GM12874 (cell line): ENCODE data around the gene ADIRF.

Experiments
- TF ChIP-seq, protein P1 (sequence below): IDR thresholded peaks from 2 replicates; pipeline ENCODE4 v1.5.1; 2011; ENCODE audit warnings: low read depth, mild to moderate bottlenecking, control low read depth, low read length, moderate library complexity; ENCODE audit not compliant: insufficient read depth

The ADIRF gene

DNA sequence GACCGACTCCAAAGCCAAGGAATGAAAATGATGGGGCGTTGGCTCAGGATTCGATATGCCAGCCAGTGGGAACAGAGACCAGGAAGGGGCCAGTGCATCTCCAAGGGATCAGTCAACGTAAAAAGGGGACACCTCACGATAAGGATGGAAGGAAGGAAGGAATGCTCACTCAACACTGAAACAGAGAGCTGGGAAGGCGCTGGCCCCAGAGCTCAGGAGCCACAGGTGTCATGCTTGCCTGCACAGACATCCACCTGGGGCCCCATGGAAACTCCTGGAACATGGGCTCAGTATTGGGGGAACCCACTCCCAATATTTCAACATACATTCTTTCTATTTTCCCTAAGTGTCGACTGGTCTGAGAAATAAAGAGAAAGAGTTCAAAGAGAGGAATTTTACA, 16.2 kb upstream of the ADIRF start:
- TF ChIP-seq, protein P1, sequence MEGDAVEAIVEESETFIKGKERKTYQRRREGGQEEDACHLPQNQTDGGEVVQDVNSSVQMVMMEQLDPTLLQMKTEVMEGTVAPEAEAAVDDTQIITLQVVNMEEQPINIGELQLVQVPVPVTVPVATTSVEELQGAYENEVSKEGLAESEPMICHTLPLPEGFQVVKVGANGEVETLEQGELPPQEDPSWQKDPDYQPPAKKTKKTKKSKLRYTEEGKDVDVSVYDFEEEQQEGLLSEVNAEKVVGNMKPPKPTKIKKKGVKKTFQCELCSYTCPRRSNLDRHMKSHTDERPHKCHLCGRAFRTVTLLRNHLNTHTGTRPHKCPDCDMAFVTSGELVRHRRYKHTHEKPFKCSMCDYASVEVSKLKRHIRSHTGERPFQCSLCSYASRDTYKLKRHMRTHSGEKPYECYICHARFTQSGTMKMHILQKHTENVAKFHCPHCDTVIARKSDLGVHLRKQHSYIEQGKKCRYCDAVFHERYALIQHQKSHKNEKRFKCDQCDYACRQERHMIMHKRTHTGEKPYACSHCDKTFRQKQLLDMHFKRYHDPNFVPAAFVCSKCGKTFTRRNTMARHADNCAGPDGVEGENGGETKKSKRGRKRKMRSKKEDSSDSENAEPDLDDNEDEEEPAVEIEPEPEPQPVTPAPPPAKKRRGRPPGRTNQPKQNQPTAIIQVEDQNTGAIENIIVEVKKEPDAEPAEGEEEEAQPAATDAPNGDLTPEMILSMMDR: no peak

DNA sequence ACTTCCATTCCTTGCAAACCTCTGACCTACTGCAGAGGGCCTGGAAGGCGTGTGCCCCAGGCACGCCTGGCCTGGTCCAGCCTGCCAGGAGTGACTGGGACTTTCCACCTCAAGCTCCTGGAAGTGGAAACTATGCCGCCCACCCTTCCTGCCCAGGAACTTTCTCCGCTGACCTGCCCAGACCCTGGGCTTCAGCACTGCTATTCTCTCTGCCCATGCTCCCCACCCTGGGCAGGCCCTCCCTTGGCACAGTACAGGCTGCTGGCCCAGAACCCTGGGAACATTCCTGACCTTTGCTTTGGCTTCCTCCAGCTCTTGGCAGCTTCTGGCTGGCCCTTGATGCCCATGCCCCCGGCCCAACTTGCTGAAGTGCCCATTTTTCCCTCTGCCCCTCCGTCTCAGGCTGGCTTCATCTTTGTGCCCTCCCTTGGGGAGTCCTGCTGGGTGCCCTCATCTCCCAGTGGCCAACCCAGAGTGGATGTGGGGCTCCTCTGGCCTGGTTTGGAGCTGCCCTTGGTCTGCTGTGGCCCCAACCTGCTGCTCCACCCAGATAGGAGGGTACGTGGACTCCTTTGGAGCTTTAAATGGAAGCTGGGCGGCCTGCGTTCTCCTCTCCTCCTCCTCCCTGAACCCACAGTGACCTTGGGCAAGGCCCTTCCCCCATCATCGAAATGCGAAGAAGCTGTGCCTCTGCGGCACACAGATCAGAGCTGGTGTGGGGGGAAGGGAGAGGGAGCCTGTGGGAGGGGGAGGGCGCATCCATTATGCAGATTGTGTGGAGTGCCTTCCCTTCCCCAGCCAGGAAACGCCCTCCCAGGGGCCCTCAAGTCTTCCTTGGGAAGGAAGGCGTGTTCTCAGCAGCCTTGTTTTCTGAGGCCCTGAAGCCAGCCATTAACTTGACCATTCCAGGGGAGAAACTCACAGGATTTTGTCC, 14.3 kb upstream of the ADIRF start:
- TF ChIP-seq, protein P1: no peak

DNA sequence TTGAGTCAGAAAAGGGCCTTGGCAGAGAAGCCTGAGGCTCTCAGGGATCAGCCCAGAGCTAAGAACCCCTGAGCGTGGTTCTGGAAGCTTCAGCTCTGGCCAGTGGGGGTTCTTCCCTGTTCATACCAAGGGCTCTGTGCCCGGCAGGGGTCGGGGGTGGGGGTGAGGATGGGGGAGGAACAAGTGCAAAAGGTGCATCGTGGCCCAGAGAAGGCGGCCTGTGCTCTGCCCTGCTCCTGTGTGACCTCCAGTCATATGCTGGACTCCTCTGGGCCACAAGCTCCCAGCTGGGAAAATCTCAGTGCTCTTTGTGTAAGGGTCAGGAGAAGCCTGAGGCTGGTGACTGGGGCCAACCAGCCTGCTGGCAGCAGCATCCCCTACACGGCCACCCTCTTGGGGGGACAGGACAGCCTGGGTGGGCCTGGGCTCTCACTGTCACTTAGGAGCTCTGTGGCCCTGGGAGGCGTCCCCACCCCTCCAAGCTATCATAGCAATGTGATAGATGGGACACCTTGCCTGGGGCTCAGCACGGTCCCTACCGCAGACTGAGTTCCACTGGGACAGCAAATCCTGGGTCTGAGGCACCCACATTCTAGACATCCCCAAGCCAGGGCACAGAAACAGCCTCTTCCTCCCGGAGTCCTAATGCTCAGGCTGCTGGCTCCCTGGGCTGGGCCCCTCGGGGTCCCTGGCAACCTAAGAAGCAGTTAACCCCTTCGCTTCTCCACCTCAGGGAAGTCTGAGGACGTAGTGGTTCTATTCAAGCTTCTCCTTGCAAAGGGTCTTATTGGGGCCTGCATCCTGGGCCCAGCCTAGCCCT, 13.4 kb upstream of the ADIRF start:
- TF ChIP-seq, protein P1: no peak

DNA sequence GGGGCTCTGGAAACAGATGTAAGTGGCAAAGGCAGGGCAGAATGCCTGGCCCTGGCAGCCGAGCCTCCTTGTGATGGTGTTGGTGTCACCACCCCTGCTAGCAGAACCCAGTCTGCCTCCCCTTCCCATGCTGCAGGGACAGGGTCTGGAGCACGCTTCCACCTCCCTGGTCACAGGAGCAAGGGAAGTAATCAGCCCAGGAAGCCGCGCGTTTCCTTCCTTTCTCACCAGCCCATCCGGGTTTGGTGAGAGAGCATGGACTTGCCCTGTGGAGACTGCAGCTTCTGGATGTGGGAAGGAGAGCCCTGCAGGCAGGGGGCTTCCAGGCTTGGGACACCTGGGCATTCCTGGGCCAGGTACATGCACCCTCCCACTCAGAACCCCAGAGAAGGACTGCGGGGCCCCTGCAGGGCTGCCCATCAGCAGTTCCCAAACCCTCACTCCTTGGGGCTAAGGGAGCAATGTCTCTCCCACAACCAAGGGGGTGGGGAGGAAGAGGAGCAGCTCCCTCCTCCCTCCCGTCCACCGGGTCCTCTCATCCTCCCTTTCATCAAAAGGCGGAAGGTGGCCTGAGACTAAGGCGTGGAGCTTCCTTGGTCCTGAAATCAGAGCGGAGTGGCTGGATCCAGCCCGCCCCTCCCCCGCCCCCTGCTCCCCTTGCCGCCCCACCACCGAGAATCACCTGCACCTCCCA, 12.6 kb upstream of the ADIRF start:
- TF ChIP-seq, protein P1: no peak

DNA sequence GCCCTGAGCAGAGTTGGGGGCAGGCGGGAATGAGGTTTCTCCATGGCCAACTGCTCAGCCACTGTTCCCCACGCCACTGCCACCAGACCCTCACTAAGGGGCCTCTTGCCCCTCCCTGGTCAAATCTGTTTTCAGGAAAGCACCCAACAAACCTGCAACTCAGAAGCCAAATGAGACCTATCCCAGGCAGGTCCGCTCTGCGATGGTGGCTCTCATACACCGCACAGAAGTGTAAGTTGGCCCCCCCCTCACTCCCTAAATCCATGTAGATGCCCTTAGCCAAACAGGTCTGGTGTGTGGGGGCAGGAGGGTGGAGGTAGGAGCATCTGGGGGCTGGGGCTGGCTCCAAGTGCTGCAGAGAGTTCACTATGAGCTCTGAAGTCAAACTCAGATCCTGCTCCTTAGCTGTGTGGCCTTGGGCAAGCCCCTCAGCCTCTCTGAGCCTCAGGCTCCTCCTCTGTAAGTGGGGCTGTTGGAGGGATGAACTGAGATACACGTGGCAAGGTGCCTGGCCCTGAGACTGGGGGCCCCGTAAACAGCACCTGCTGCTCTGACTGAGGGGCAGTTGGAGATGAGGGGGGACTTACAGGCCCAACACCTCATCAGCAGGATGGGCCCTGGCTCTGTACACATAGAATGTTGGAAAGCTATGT, 12.0 kb upstream of the ADIRF start:
- TF ChIP-seq, protein P1: no peak

DNA sequence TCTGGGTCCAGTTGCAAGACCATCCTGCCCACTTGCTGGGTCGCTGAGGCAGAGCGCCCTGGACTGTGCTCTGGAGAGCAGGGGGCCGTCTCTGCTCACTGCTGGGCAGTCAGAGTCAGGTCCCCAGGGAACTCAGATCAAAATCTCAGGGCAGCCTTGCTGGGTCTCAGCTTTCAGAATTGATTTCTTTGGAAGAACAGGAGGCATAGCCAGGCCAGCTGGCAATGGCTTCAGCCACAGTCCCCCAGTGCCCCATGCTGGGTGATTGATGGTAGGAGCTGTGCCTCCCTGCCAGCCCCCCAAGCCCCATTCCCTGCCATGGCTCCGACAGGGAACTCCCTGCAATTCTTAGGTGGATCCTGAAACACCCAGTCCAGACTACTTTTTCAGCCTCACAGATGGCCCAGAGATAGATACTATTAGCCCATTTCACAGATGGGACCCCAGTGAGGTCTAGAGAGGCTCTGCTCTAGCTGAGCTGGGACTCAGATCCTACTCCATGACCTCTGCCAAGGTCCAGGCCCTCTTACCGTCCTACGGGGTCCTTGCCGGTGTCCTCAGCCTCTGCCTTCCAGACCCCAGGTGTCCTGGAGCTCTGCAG, 11.3 kb upstream of the ADIRF start:
- TF ChIP-seq, protein P1: no peak
